GM18873 (cell line): ENCODE results near the gene PNMA1.
A peak's percentile ranks its signal among the peaks of the same experiment; 100 is the strongest.
"Not testable (repeated sequence)": the region's sequence is repeated elsewhere in the genome, so short reads cannot be mapped to it uniquely, and the experiment has no call there.

Experiments used
- ATAC-seq: cut with Tn5 transposase; IDR thresholded peaks from one replicate; pipeline ENCODE4 v1.9.1; 2021; ENCODE audit warnings: mild to moderate bottlenecking, moderate library complexity, moderate number of reproducible peaks; ENCODE audit not compliant: unreplicated experiment, low FRiP score

PNMA1 gene

DNA sequence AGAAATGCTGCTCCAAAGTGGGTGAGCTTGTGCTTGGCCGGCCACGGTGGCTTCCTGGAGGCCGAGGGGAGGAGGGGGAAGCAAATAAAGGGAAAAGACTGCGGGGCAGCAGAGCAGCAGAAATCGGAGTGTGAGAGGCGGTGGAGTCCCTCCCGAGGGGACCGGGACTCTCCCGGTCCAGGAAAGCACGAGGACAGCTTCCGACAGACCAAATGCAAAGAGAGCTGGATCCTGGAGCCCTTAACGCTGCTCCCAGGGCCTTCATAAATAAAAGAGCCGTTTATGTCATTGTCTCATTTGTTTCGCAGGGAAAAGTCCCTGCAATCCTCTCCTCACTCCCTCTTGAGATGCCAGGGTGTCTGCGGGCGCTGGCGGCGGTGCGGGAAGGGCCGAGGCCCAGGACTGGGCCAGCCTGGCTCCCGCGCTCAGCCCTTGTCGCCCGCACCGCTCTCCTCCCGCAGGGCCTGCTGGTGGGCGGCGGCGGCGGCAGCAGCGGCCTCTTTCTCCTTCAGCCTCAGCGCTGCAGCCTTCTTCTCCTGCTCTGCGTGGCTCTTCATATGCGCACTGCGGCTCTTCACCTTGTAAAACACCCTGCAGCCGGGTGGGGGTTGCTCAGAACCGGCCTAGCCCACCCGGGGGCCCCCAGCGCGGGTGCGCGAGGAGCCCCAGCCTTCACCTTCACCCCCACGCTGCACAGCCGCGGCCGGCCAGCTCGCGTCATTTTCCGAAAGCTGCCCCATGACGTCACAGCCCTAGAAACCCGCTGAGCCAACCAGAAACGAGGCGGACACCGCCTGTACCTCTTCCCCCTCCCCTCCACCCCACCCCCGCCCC is 4.5 kb upstream of the PNMA1 start:
- no peak for ATAC-seq

DNA sequence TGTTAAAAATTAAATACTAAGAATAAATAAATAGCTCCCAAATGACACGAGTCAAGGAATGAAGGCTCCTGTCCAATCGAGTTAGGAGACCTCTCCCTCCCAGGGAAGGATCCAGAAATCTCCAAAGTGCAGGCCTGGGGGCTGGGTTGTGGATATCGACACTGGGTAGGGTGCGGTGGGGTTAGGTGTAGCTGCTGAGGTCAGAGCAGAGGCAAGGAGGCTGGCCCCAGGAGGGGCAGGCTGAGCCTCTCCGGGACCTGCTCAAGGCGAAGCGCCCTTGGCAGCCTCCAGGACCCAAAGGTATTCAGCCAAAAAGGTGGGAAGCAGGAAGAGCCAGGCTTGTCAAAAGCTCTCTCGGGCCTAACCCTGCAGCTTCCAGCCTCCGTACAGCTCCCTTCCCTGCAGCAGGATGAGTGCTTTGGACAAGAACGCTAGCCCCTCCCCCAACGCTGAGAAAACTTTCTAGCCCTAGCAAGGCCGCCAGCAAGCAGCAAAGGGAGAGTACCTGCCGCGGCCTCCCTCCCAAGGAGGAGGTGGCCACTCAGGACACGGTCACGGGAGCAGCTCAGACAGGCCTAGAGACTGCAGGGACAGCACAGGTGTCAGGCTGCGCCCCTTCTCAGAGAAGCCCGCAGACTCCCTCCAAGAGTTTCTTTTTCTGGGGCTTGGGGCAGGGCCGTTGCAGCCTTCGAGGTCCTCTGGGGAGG is 3.7 kb upstream of the PNMA1 start:
- no peak for ATAC-seq

DNA sequence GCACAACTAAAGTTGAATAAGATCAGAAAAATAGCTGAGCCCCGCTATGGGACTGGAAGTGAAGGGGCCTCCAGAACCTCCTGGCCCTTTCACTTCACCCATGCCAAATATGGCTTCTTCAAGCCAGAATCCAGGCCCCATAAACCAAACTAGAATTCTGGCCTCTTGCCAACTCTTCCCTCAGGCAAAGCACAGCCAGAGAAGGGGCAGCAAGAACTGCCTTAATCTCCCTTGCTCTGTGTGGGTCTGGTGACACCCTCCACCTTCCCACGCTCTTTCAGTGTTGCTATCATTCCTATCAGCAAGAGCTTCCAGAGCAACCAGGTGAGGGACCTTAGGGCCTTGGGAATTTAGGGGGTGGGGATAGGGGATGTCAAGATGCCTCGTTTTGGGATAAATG is 3.1 kb upstream of the PNMA1 start:
- no peak for ATAC-seq

DNA sequence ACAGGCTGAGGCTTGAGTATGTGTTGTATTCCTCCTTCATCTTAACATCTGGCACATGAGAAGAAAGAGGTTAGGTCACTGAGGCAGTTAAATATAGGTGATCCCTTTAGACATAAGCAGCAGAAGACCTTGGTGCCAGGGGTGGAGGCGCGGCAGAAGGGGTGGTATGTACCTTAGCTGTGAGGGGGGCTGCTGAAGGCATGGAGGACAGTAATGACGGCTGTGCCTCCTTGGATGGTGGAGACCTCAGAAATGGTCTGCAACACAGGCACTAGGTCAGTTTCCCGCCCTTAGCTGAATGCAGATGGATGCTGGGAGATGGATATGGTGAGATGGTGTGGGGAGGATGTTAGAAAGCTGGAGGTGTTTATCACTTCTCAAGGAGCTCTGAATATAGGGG is 1.5 kb upstream of the PNMA1 start:
- ATAC-seq, result no peak

DNA sequence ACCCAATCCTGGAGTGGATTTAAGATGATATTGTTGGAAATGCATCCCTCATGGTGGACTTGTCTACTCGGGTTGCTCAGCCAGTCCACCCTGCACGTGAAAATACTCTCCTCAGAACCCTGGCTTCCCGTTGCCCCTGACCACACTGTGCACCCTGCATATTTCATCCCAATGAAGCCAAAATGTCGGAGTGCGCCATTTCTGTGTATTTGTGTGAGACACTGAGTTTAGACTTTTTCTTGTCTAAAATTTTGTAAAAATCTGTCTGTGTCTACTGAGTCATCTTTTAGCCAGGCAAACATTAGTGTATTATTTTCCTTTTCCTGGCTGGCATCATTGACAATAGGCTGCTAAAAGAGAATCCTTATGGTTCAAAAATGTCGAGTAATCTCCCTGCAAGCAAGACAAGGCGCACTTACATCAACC is 485 bp upstream of the PNMA1 start:
- no peak for ATAC-seq

DNA sequence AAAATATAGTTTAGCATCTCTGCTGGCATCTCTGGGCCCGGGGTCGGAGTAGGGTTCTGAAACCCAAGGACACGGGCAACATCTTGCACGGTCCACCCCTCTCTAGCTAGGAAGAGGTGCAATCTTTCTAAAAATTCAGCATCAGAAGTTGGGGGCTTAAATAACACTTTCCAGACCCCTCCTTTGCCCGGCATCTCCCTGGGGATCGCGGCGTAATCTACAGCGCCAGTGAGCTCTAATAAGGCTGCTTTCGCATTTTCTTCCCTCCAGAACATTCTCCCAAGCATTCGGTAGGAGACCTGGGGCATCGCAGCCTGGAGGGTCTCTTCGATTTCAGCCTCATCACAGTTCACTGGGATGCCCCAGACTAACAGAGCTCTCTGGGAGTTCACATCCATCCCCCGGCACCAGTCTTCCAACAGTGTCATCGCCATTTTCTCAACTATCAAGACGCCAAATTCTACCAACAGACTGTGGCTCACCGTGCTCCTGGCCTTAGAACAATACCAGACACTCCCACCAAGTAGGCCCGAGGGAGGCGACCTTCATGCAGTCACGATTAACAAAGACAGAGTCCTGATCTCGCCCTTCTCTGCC is 880 bp downstream of the PNMA1 start:
- peak; percentile 23 for ATAC-seq

DNA sequence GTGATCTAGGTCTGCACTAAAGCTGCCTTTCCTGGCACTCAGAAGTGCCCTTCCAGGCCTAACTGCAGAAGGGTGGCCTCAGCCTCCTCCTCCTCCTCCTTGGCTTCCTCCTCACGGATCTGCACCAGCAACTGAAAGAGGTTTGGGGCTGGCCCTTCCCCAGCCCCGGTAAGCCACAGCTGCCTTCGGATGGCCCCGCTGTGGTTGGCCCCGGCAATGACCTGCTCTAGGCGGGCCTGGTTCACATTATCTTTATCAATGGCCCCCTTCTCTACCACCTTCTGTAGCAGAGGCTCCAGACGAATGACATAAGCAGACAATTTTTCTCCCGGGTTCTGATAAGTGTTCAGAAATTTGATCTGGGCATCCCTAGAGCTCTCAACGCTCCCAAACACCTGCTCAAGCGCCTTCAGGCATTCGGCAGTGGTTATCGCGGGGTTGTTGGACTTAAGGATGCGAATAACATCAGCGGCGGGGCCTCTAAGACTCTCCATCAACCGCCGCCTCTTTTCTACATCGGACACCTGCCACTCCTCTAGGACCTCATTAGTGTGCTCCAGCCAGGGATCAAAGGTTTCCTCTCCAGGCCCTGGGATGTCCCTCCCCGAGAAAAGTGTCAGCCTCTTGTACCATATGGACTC is 1.5 kb downstream of the PNMA1 start:
- no peak for ATAC-seq

DNA sequence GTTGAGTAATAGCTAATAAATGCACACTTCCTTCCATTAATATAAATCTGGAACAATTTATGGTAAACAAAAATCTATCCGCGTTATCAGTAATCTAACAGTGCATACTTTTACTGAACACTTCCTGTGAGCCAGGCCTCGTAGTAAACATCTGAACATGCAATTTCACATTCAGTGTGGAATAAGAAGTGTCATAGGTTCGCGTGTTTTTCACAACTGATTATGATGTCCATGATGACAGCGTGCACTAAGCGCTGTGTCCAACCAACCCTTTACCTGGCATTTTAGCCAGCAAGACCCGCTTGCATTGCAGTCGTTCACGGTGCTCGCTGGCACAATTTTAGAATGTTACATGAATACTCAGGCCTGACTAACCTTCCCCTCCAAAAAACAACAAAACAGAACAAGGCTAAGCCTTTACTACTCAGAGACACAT is 2.1 kb downstream of the PNMA1 start:
- no peak for ATAC-seq

DNA sequence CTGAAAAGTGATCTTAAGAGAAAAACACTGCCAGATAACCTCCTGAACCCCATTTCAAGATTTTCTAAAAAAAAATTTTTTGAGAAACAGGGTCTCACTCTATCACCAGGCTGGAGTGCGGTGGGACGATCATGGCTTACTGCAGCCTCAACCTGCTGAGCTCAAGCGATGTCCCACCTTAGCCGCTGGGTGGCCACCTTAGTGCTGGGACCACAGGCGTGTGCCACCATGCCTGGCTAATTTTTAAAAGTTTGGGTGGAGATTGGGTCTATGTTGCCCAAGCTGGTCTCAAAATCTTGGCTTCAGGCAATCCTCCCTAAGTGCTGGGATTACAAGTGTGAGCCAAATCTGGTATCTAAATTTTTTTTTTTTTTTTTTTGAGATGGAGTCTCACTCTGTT is 3.4 kb downstream of the PNMA1 start:
- ATAC-seq, result no peak

DNA sequence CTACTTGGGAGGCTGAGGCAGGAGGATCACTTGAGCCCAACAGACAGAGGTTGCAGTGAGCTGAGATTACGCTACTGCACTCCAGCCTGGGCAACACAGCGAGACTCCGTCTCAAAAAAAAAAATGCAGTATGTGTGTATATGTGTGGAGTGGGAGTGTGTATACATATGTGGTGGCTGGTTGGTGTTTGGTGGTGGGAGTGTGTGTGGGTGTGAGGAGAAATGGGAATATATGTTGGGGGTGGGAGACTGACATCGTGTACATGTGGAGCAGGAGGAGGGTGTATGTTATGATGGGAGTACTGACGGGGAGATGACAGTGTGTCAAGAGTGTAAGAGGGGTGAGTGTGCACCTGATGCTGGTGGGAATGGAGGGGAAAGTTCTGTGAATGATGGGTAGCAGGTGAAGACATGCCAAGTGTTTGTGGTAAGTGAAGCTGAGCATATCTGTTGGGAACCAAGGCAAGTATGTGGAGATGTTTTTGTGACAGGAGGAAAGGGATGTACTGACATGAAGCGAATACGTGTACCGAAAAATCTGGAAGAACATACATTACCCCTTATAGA is 4.2 kb downstream of the PNMA1 start:
- no peak for ATAC-seq

DNA sequence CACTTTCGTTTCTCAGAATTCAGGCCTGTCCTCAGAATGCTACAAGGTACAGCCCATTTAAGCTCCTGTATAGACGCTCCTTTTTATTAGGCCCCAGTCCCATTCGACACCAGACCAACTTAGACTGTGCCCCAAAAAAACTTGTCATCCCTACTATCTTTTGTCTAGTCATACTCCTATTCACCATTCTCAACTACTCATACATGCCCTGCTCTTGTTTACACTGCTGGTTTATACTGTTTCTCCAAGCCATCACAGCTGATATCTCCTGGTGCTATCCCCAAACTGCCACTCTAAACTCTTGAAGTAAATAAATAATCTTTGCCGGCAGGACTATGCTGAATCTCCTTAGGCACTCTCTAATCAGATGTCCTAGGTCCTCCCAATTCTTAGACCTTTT is 6.1 kb downstream of the PNMA1 start:
- ATAC-seq, result not testable (repeated sequence)

DNA sequence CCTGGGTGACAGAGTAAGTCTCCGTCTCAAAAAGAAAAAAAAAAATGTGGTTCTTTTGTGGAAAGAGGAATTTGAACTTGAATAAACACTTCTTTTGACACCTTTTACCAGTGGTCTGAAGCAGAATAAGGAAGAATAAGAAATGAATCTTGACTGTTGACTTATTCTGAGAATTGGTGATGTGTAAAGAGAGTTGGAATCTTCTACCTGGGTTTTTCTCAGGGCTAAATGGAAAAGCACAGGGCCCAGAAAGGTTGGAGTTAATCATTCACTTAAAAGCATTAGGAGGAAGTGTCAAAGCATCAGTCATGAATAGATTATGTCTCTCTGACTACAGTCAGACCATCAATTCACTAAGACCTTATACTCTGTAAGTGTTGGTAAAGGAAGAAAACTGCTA is 13.9 kb downstream of the PNMA1 start:
- ATAC-seq, result no peak

DNA sequence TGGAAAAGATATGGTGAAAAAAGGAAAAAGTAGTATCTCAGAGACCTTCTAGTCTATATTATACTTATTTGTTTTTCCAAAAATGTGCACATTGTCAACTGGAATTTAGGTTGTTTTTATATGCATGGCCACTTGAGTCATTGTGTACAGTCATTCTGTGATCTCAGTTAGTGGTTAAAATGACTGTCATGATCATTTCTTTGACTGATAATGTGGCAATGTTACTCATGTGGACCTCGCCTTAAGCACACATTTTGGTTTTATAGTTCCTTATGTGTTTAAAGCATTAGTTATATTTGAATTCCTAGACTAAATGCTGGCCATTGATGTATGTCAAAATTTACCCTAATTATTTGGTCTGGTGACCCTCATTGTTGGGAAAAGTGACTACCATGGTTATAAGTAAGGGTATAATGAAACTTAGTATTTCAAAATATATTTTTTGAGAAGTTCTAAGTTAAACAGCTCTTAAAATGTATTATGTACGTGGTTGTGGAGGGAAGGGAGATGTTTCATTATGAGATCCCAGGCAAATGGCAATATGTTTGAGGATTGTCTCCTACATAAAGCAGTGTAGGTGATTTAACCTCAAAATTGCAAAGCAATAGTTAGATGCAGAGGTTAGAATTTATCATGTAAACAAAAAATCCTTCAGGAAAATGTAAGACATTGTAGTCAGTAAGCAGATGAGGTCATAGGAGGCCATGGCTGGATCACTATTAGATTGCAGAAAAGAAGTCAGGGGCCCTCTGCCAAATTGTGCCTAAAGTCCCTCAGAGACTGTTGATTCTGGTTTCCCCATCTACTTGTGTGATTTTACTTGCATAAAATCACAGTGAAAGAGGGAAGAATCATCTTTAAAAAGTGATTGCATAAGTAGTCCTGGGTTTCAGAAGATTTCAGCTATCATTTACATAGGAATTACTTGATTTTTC is 17.5 kb downstream of the PNMA1 start:
- peak; percentile 72 for ATAC-seq

DNA sequence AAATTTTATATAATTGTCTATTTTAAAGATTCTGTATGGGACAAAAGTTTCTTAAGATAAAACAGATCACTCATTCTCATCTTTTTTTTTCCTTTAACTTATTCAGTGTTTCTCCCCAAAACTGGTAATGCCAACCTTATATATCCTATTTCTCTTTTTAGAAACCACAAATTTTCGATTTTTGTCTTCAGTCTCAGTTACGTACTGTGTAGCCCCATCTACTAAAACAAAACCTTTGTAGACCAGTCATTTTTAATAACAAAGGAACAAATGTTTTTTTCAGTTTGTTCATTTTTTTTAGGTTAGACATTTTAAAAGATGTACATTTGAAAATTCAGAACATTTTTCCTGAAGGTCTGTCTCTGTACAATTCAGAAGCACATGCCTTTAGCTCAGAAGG is 18.2 kb downstream of the PNMA1 start:
- peak; percentile 32 for ATAC-seq

DNA sequence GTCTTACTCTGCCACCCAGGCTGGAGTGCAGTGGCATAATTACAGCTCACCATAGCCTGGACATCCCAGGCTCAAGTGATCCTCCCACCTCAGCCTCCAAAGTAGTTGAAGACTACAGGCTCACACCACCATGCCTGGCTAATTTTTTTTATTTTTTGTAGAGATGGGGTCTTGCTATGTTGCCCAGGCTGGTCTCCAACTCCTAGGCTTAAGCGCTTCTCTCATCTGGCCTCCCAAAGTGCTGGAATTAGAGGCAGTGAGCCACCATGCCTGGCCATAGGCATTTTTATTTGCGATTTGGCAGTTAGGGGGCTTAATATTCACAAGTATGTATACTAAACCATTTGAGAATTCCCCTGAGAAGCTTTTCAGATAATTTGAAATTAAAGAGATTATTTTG is 19.1 kb downstream of the PNMA1 start:
- no peak for ATAC-seq

DNA sequence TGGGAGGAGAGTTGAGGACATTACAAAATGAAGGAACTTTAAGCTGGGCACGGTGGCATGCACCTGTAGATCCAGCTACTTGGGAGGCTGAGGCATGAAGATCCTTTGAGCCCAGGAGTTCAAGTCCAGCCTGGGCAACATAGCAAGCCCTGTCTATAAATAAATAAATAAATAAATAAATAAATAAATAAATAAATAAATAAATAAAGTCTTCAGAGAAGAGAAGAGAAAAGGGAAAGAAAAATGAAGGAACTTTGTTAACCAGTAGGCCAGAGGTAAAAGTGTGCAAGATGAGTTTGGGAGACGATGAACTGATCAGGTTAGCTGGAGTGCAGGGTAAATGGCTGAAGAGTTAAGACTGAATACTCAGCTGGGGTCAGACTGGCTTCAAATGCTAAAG is 20.1 kb downstream of the PNMA1 start:
- ATAC-seq, result no peak

DNA sequence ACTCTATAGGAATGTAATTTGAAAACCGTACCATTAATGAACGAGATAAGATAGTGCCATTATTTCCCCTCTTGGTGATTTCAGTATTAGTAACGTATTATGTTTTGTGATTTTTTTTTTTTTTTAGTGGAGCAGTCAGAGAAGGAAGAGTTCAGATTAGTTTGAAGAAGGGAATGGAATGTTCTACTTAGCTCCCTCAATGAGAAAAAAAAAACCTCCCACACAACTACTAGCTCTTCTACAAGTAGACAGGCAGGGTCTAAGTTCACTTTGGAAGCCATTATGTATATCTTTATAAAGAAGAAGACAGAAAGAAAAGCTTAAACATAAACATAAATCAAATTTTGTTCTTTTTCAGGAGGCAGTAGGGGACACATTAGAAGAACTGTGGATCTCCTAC is 27.3 kb downstream of the PNMA1 start:
- ATAC-seq, result no peak

DNA sequence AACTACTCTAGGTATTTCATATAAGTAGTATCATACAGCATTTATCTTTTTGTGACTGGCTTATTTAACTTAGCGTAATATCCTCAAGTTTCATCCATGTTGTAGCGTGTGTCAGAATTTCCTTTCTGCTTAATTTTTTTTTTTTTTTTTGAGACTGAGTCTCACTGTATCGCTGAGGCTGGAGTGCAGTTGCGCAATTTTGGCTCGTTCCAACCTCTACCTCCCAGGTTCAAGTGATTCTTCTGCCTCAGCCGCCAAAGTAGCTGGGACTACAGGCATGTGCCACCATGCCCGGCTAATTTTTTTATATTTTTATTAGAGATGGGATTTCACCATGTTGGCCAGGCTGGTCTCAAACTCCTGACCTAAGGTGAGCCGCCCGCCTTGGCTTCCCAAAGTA is 28.9 kb downstream of the PNMA1 start:
- no peak for ATAC-seq

DNA sequence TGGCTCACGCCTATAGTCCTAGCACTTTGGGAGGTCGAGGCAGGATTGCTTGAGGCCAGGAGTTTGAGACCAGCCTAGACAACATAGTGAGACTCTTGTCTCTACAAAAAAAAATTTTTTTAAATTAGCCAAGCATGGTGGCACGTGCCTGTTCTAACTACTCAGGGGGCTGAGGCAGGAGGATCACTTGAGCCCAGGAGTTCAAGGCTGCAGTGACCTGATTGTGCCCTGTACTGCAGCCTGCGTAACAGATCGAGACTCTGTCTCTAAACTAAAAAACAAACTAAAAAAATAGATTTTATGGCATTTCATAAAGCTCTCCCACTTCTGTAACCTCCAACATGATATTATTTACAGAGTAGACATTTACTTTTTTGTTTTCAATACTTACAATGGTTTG is 29.6 kb downstream of the PNMA1 start:
- no peak for ATAC-seq

DNA sequence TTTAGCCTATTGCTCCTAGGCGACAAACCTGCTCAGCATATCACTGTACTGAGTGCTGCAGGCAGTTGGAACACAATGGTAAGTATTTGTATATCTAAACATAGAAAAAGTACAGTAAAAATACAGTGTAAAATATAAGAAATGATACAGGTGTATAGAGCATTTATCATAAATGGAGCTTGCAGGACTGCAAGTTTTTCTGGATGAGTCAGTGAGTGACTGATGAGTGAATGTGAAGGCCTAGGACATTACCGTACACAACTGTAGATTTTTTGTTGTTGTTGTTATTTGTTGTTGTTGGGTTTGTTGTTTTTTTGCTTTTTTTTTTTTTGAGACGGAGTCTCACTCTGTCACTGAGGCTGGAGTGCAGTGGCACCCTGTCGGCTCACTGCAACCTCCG is 33.4 kb downstream of the PNMA1 start:
- ATAC-seq, result no peak
